Testis (tissue), 2 donors: ENCODE data around the gene ASB12.

Source experiments
- CTCF ChIP-seq, 3 experiments: fragments of 450-650 bp in 2 of 3; fragments of 200-600 bp in 1 of 3; sonication (generic) in 1 of 3; IDR thresholded peaks; one replicate each; pipeline ENCODE4 v1.5.1; 2016 to 2019; ENCODE audit warnings: antibody characterized with exemption in 3 of 3, mild to moderate bottlenecking in 2 of 3, moderate library complexity in 1 of 3
- POLR2A ChIP-seq: fragments of 450-650 bp; IDR thresholded peaks from one replicate; pipeline ENCODE4 v1.6.1; 2017; ENCODE audit warnings: antibody characterized with exemption, mild to moderate bottlenecking, moderate library complexity

- TF ChIP-seq CTCF (IDR thresholded peaks at IDR 0.05): no peak
- no peak for TF ChIP-seq POLR2A
These were observed 43.2 kb downstream of the ASB12 start for GRCh38 chrX:64186974-64187761.
